HG02884 (cell line): ENCODE results near the gene ANO1.
"Not testable (repeated sequence)": the region's sequence is repeated elsewhere in the genome, so short reads cannot be mapped to it uniquely, and the experiment has no call there.

Experiments
- ATAC-seq: cut with Tn5 transposase; IDR thresholded peaks from one replicate; pipeline ENCODE4 v1.9.1; 2021; ENCODE audit warnings: mild to moderate bottlenecking, moderate library complexity; ENCODE audit not compliant: unreplicated experiment

ANO1 gene

GRCh38 chr11:70205049-70205725 is 127.1 kb downstream of the ANO1 start:
- ATAC-seq = no peak

- ATAC-seq = no peak
Observed at GRCh38 chr11:70205766-70206165, 127.6 kb downstream of the ANO1 start.

- ATAC-seq = no peak
Observed at GRCh38 chr11:70206226-70206981, 128.3 kb downstream of the ANO1 start.

- ATAC-seq = no peak
Observed at GRCh38 chr11:70206982-70207376, 128.9 kb downstream of the ANO1 start.

GRCh38 chr11:70207531-70208131 is 129.5 kb downstream of the ANO1 start:
- ATAC-seq = no peak

GRCh38 chr11:70209391-70209912 is 131.3 kb downstream of the ANO1 start:
- no peak for ATAC-seq

GRCh38 chr11:70210051-70210501 is 132.0 kb downstream of the ANO1 start:
- no peak for ATAC-seq

GRCh38 chr11:70210530-70210929 is 132.4 kb downstream of the ANO1 start:
- ATAC-seq = no peak

GRCh38 chr11:70212227-70212811 is 134.2 kb downstream of the ANO1 start:
- no peak for ATAC-seq

- not testable (repeated sequence) for ATAC-seq
Observed at GRCh38 chr11:70217388-70217787, 139.3 kb downstream of the ANO1 start.

GRCh38 chr11:70218076-70218475 is 140.0 kb downstream of the ANO1 start:
- not testable (repeated sequence) for ATAC-seq

- ATAC-seq = no peak
Observed at GRCh38 chr11:70220136-70220535, 142.0 kb downstream of the ANO1 start.

GRCh38 chr11:70220920-70221319 is 142.8 kb downstream of the ANO1 start:
- ATAC-seq = no peak

GRCh38 chr11:70225681-70226177 is 147.6 kb downstream of the ANO1 start:
- ATAC-seq = no peak

- ATAC-seq = no peak
Observed at GRCh38 chr11:70226183-70226582, 148.1 kb downstream of the ANO1 start.

GRCh38 chr11:70226967-70227366 is 148.8 kb downstream of the ANO1 start:
- ATAC-seq = no peak

GRCh38 chr11:70229737-70230136 is 151.6 kb downstream of the ANO1 start:
- ATAC-seq = no peak

GRCh38 chr11:70230151-70230839 is 152.2 kb downstream of the ANO1 start:
- ATAC-seq = no peak

GRCh38 chr11:70230840-70231710 is 153.0 kb downstream of the ANO1 start:
- ATAC-seq = no peak

GRCh38 chr11:70233034-70233433 is 154.9 kb downstream of the ANO1 start:
- no peak for ATAC-seq
